Natural killer cell (primary cell): Measurements from ENCODE around the gene RND2. TPM values are rescaled to one million over a fixed set of nuclear protein-coding genes. Genes with fewer than 3 reads are reported as not detected.

ENCODE experiments used
- total RNA-seq, 4 donors: library from RNA; stranded (reverse); fragments of 120-200 nt in 1 of 4; gene quantifications; one replicate each; pipeline versions ENCODE4 v1.2.3 to v1.2.4, GENCODE V29; 2013 to 2022

The RND2 gene
- total RNA-seq, 3 donors from 2014 or later (not counting 1 experiment from before 2014, with no cell fraction given) = 0.12 to 0.58 (median 0.14) TPM

Other genes starting within 250 kb of the RND2 start
- under 1 TPM in 2 of 3 donors, not detected in 1; 0.09 to 0.13 TPM for gene WNK4, start 244.6 kb upstream of the RND2 start, total RNA-seq
- gene COA3, start 226.5 kb upstream of the RND2 start, total RNA-seq = 10 to 100 TPM; 12.9 to 19.3 (median 13.1) TPM
- not detected for gene CNTD1, start 226.4 kb upstream of the RND2 start, total RNA-seq
- gene BECN1, start 200.9 kb upstream of the RND2 start, total RNA-seq = 100 to 1,000 TPM; 148 to 164 (median 150) TPM
- 10 to 100 TPM; 82.8 to 92.5 (median 90.6) TPM for gene PSME3, start 191.8 kb upstream of the RND2 start, total RNA-seq
- gene AOC2, start 180.7 kb upstream of the RND2 start, total RNA-seq = 1 to 10 TPM; 3.0 to 3.9 (median 3.5) TPM
- gene AOC3, start 174.0 kb upstream of the RND2 start, total RNA-seq = 1 to 10 TPM in 1 of 3 donors, under 1 TPM in 2; 0.52 to 1.0 (median 0.73) TPM
- not detected for gene G6PC1, start 124.4 kb upstream of the RND2 start, total RNA-seq
- 10 to 100 TPM; 46.1 to 61.8 (median 57.1) TPM for gene AARSD1, start 60.8 kb upstream of the RND2 start, total RNA-seq
- gene PTGES3L, start 45.2 kb upstream of the RND2 start, total RNA-seq = under 1 TPM in 2 of 3 donors, not detected in 1; 0.53 to 0.87 TPM
- 10 to 100 TPM; 11.6 to 15.8 (median 14.6) TPM for gene RUNDC1, start 44.7 kb upstream of the RND2 start, total RNA-seq
- gene RPL27, start 26.8 kb upstream of the RND2 start, total RNA-seq = 100 to 1,000 TPM; 555 to 671 (median 608) TPM
- 10 to 100 TPM; 50.0 to 66.8 (median 59.4) TPM for gene IFI35, start 18.4 kb upstream of the RND2 start, total RNA-seq
- gene VAT1, start 2.8 kb upstream of the RND2 start, total RNA-seq = 10 to 100 TPM; 21.1 to 32.1 (median 31.9) TPM
- gene BRCA1, start 100.1 kb downstream of the RND2 start, total RNA-seq = 1 to 10 TPM; 5.7 to 9.9 (median 8.6) TPM
- 10 to 100 TPM; 63.3 to 74.8 (median 67.0) TPM for gene NBR1, start 146.0 kb downstream of the RND2 start, total RNA-seq
- gene TMEM106A, start 186.6 kb downstream of the RND2 start, total RNA-seq = 10 to 100 TPM; 22.0 to 27.4 (median 22.4) TPM
- 1 to 10 TPM in 1 of 3 donors, under 1 TPM in 1, not detected in 1; 0.64 to 1.5 TPM for gene CCDC200, start 203.4 kb downstream of the RND2 start, total RNA-seq
- 1,000 to 10,000 TPM; 3,690 to 5,833 (median 5,267) TPM for gene RNU2-1, start 208.7 kb downstream of the RND2 start, total RNA-seq